HG03432 (cell line): ENCODE measurements around the gene MARS2.
"Not testable (repeated sequence)": the region's sequence is repeated elsewhere in the genome, so short reads cannot be mapped to it uniquely, and the experiment has no call there.

Experiments
- ATAC-seq: cut with Tn5 transposase; IDR thresholded peaks from one replicate; pipeline ENCODE4 v1.9.1; 2021; ENCODE audit warnings: mild to moderate bottlenecking, moderate library complexity; ENCODE audit not compliant: unreplicated experiment

Gene MARS2

GRCh38 chr2:197705121-197705911, at the start of gene MARS2:
Gene MARS2 (plus strand): TSS chr2:197705369. CDS start chr2:197705406, 37 bp downstream.
- peak; percentile 89 for ATAC-seq

DNA sequence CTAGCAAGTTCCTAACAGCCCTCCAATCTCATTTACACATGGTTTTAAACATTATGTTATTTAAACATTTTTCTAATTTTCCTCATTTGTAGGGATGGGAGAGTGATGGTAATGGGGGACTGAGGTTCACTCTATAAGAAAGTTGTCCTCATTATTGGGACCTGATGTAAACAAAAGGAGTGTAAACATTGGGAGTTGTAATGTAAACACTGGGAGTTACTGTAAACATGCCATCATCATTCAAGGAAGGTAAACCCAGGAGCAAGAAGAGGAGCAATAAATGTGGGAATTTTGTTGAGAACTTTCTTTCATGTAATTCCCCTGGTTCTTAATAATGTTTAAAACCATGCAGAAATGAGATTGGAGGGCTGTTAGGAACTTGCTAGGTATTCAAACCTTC, 47.6 kb upstream of the MARS2 start:
- no peak for ATAC-seq

GRCh38 chr2:197661626-197662025, 43.5 kb upstream of the MARS2 start:
- ATAC-seq = no peak

- ATAC-seq = no peak
Measured at GRCh38 chr2:197666277-197666676, 38.9 kb upstream of the MARS2 start.

DNA sequence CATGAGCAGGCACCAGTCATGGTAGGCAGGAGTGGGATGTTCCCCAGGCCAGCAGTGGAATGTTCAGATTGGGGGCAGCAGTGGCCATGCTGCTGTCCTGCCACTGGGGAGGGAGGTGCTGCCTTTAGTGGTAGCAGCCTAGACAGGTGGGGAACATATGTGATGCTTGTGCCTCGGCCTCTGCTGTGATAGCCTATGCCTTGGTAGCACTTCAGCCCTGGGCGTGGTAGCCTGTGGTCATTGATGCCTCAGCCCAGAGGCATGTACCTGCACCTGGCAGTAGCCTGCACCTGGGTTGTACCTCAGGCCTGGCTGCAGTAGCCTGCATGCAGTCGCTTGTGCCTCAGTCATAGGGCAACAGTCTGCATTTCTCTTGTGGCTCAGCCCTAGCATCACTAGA, 36.9 kb upstream of the MARS2 start:
- ATAC-seq = no peak

DNA sequence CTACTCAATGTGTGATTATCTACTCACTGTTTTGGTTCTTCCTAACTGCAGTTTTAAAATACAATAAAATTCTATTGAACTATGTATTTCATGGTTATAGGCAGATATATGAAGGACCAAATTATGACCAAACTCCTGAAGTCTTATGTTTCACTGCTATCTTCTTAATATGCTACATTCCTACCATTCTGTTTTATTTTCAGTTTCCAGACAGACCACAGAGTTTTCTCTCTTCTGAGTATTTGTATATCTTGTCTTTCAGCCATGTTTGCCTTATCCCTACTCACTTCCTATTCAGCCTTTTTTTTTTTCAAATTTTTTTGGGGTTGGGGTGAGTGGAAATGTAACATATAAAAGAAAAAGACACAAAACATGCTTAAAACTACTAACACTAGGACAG, 36.1 kb upstream of the MARS2 start:
- ATAC-seq = no peak

DNA sequence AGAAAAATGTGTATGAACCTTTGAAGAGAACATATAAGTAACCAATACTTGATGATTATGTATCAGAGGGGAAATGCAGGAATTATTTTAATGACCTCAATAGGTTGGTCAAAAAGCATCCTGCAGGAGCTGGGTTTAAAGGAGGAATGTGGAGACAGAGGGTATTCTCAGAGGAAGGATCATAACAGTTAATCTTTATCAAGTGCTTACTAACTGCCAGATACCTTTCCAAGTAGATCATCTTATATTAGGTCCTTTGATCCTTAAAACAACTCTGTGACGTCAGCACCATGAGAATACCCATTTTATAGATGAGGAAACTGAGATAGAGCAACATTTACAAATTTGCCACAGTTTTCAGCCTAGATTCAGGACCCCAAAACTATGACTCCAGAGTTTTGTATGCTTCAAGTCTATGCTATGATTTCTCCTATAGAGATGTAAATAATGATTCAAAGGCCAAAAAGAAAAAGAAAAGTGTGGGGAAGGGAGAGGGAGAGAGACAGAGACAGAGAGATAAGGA, 32.7 kb upstream of the MARS2 start:
- ATAC-seq = no peak

GRCh38 chr2:197673106-197673505, 32.1 kb upstream of the MARS2 start:
- no peak for ATAC-seq

- no peak for ATAC-seq
Measured at GRCh38 chr2:197673606-197674005, 31.6 kb upstream of the MARS2 start.

- no peak for ATAC-seq
Measured at GRCh38 chr2:197674060-197674459, 31.1 kb upstream of the MARS2 start.

GRCh38 chr2:197674591-197674990, 30.6 kb upstream of the MARS2 start:
- no peak for ATAC-seq

GRCh38 chr2:197675246-197675645, 29.9 kb upstream of the MARS2 start, which contains the start of gene RFTN2:
Gene RFTN2 (minus strand): TSS chr2:197675587. CDS start chr2:197675458, 129 bp downstream.
- ATAC-seq = no peak

GRCh38 chr2:197675711-197676188, 29.4 kb upstream of the MARS2 start:
- no peak for ATAC-seq

DNA sequence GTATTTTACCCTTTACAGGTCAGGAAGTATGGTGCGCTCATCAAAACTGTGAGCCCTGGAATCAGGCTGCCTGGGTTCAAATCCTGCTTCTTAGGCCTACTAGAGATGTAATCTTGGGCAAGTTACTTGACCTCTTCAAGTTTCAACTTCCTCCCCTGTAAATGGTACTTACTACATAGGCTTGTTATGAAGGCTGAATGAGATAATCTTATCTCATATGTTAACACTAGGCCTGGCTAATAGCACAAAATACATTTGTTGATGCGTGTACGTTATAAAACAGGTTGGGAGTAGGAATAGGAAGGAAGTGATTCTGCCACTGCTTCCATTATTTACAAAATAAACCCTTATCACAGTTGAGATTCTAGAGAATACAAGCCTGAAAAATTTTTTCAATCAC, 28.1 kb upstream of the MARS2 start:
- no peak for ATAC-seq

DNA sequence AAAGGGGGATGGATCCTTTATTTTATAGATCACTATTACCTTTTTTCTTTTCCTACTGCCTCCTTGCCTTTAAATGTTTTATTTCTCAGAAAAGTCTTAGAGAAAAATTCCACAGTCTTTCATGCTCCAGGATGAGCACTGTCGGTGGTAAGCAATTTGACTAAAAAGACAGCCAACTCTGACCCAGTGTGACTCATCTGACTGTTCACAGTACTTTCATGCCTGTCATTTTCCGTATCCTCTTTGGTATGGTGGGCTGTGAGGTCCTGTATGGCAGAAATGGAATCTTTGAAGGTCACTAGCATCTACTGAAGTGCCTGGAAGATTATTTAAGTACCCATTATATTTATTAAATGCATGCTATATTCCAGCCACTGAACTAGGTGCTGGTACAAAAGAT, 27.7 kb upstream of the MARS2 start:
- no peak for ATAC-seq

- ATAC-seq = not testable (repeated sequence)
Measured at GRCh38 chr2:197695206-197695605, 10.0 kb upstream of the MARS2 start.

DNA sequence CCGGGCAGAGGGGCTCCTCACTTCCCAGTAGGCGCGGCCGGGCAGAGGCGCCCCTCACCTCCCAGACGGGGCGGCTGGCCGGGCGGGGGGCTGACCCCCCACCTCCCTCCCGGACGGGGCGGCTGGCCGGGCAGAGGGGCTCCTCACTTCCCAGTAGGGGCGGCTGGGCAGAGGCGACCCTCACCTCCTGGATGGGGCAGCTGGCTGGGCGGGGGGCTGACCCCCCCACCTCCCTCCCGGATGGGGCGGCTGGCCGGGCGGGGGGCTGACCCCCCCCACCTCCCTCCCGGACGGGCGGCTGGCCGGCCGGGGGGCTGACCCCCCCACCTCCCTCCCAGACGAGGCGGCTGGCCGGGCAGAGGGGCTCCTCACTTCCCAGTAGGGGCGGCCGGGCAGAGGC, 9.2 kb upstream of the MARS2 start:
- not testable (repeated sequence) for ATAC-seq

DNA sequence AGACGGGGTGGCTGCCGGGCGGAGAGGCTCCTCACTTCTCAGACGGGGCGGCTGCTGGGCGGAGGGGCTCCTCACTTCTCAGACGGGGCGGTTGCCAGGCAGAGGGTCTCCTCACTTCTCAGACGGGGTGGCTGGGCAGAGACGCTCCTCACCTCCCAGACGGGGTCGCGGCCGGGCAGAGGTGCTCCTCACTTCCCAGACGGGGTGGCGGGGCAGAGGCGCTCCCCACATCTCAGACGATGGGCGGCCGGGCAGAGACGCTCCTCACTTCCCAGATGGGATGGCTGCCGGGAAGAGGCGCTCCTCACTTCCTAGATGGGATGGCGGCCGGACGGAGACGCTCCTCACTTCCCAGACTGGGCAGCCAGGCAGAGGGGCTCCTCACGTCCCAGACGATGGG, 8.6 kb upstream of the MARS2 start:
- ATAC-seq = not testable (repeated sequence)

- ATAC-seq = not testable (repeated sequence)
Measured at GRCh38 chr2:197699724-197700123, 5.4 kb upstream of the MARS2 start.

DNA sequence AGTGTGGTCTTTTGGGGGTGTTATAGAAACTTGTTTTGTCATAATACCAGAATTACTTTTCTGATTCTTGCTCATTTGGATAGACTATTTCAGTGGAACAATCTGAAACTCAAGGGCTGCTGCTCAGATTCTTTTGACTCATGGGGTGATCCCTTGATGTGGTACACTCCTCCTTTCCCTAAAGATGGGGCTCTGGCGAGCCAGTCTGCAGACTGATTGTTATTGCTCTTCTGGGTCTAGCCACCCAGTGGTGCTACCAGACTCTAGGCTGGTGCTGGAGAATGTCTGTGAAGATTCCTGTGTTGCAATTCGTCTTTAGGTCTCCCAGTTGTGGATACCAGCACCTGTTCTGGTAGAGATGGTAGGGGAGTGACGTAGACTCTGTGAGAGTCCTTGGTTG, 4.2 kb upstream of the MARS2 start:
- ATAC-seq = no peak

DNA sequence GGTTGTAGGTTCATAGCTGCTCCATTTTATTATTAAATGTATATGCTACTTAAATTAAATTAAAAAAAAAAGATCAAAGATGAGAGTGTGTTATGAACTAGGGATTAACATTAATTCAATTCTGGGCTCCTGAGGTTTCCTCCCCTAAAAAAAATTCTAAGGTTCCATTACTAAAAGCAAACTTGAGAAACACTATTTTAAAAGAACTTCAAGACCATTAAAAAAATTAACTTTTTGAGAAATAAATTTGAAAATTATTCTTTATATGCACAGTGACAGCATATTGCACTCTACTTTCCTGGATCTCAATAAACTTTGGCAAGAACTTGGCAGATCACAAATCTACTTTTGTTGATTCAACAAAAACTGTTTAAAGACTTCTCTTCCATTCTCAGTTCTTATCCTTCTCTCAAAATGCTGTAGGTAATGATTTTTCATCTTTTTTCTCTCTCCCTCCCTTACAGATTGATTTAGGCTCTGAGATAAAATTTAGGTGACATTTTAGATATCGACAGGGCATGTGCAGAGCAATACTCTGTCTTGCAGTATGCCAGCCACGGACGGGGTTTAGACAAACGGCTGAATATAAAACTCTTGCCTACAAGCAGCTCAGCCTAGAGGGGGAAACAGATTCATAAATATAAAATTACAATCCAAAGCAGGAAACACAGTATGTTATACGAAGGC, 592 bp upstream of the MARS2 start:
- ATAC-seq = peak; percentile 40
